HG03442 (cell line): ENCODE results near the gene NAXE.
"Not testable (repeated sequence)": the region's sequence is repeated elsewhere in the genome, so short reads cannot be mapped to it uniquely, and the experiment has no call there.

Experiments used
- ATAC-seq: cut with Tn5 transposase; IDR thresholded peaks from one replicate; pipeline ENCODE4 v1.9.1; 2021; ENCODE audit warnings: mild to moderate bottlenecking, moderate library complexity; ENCODE audit not compliant: unreplicated experiment

Gene NAXE

GRCh38 chr1:156592158-156592909 is 758 bp downstream of the NAXE start:
- peak; percentile 14 for ATAC-seq

- no peak for ATAC-seq
These were observed 1.5 kb downstream of the NAXE start for GRCh38 chr1:156592910-156593660.

GRCh38 chr1:156593661-156593989 is 2.0 kb downstream of the NAXE start:
- ATAC-seq, result no peak

GRCh38 chr1:156594190-156594589 is 2.6 kb downstream of the NAXE start:
- ATAC-seq, result no peak

GRCh38 chr1:156595016-156595415 is 3.4 kb downstream of the NAXE start:
- no peak for ATAC-seq

GRCh38 chr1:156596426-156596825 is 4.8 kb downstream of the NAXE start:
- ATAC-seq, result no peak

GRCh38 chr1:156598125-156598524 is 6.5 kb downstream of the NAXE start:
- no peak for ATAC-seq

GRCh38 chr1:156598731-156599432 is 7.3 kb downstream of the NAXE start:
- no peak for ATAC-seq

GRCh38 chr1:156599811-156600210 is 8.2 kb downstream of the NAXE start:
- ATAC-seq, result no peak

- ATAC-seq, result no peak
These were observed 9.2 kb downstream of the NAXE start for GRCh38 chr1:156600733-156601121.

GRCh38 chr1:156601122-156601830 is 9.7 kb downstream of the NAXE start, which contains the start of gene GPATCH4:
Gene GPATCH4, minus strand, starts transcription at chr1:156601479.
- ATAC-seq, result no peak

- ATAC-seq, result no peak
These were observed 10.3 kb downstream of the NAXE start for GRCh38 chr1:156601892-156602291.

GRCh38 chr1:156602557-156602993 is 11.0 kb downstream of the NAXE start:
- no peak for ATAC-seq

- ATAC-seq, result not testable (repeated sequence)
These were observed 15.8 kb downstream of the NAXE start for GRCh38 chr1:156607344-156607743.

GRCh38 chr1:156608036-156608674 is 16.6 kb downstream of the NAXE start:
- ATAC-seq, result peak; percentile 64

- ATAC-seq, result no peak
These were observed 17.4 kb downstream of the NAXE start for GRCh38 chr1:156608981-156609380.

GRCh38 chr1:156610072-156610471 is 18.5 kb downstream of the NAXE start:
- not testable (repeated sequence) for ATAC-seq

GRCh38 chr1:156612666-156613065 is 21.1 kb downstream of the NAXE start:
- no peak for ATAC-seq

- no peak for ATAC-seq
These were observed 24.4 kb downstream of the NAXE start for GRCh38 chr1:156615946-156616345.

- ATAC-seq, result no peak
These were observed 24.9 kb downstream of the NAXE start for GRCh38 chr1:156616463-156616862.
